Endothelial cell of umbilical vein (primary cell): ENCODE results near the gene MC2R.

Source experiments
- CTCF ChIP-seq, 2 donors: IDR thresholded peaks; 1 replicate in 1 of 2; 2 replicates in 1 of 2; pipeline ENCODE4 v1.5.1; 2011; ENCODE audit warnings: low read length in 2 of 2, mild to moderate bottlenecking in 2 of 2, moderate library complexity in 2 of 2, control low read depth in 1 of 2, inconsistent platforms in 1 of 2, low read depth in 1 of 2; ENCODE audit not compliant: insufficient read depth in 1 of 2; ENCODE audit errors: extremely low read depth in 1 of 2
- POLR2A ChIP-seq: IDR thresholded peaks from 2 replicates; pipeline ENCODE4 v1.6.1; 2012; ENCODE audit warnings: low read depth, mild to moderate bottlenecking, control low read depth, low read length
- POLR2AphosphoS5 ChIP-seq: IDR thresholded peaks from 2 replicates; pipeline ENCODE4 v1.6.1; 2012; ENCODE audit warnings: low read depth, mild to moderate bottlenecking, control low read depth, low read length, moderate library complexity; ENCODE audit not compliant: insufficient read depth

GRCh38 chr18:13835202-13835601 lies 80.1 kb downstream of the MC2R start:
- TF ChIP-seq POLR2AphosphoS5 (no peak), POLR2A (no peak), CTCF (IDR thresholded peaks at IDR 0.05; ENCODE audit: extremely low read depth in 1 of 2, insufficient read depth in 1 of 2, low read depth in 1 of 2, low read length in 2 of 2) (no peak)
